GM19328 (cell line): ENCODE data around the gene CKS1B.

Experiments
- ATAC-seq: cut with Tn5 transposase; IDR thresholded peaks from one replicate; pipeline ENCODE4 v1.9.1; 2021; ENCODE audit warnings: mild to moderate bottlenecking, moderate library complexity; ENCODE audit not compliant: unreplicated experiment

CKS1B gene

DNA sequence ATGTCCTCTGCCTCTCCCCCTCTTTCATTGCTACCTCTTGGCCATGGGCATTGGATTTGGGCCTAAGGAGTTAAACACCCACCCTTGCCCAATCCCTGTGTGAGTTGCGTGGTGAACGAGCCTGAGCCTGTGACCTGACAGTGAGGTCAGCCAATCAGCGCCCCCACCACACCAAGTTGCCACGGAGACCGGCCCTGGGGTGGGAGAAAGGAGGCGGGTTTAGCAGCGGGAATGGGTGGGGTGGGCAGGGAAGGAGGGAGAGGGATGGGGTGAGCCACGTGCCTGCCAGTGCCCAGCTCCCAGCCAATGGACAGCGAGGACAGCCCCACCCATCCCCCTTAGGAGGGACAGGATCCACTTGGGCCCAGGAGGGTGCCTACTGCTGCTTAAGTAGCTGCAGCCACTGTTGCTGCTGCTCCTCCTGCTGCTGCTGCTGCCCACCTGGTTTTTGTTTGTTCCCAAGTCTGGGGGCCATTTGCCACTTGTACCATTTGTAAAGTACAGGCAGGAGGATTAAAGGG is 37.6 kb downstream of the CKS1B start:
- ATAC-seq, result no peak

DNA sequence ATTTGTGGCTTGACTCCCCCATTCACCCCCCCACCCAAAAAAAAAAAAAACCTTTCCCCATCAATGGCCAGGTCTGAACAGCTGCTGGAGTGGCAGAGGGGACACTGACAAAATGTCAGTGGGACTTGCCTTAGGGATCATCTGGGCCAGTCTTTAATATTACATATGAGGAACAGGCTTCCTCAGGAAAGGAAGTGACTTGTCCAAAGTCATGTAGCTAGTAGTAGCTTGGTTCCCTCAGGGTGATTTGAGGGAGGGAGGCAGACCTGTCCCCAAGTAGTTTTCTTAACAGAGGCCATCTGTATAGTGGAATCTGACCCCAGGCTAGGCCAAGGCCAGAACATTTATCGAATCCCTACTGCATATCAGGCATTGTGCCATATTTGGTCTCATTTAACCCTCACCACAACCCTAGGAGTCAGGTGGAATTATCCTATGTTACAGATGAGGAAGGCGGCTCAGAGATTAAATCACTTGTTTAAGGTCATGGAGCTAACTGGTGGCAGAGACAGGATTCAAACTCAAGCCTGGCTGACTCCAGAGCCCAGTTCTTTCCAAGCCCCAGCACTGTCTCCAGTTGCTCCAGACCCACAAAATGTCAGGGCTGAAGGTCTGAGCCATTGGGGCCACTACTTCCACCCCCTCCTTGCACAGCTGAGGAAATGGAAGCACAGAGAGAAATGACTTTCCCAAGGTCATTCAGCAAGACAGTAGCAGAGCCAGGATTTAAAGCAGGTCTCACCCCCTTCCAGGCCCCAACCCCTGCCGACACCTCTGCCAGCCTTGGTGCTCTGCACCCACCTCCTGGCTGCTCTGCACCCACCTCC is 38.5 kb downstream of the CKS1B start:
- no peak for ATAC-seq

DNA sequence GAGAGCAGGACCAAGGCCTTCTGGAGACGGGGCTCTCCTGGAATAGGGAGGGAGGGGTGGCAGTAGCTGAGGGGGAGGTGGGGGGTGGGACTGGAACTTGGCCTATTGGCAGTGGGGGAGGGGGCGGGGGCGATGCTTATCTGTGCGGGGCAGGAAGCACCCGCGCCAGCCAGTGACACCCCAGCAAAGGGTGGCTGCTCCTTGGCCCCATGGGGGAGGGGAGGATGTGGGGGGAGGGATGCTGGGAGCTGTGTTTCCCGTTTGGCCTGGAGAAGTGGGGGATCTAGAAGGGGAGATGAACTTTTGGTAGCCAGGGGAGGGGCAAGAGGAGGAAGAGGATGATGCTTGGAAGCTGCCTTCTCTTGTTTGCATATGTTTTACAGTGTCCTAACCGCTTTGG is 39.2 kb downstream of the CKS1B start:
- no peak for ATAC-seq

DNA sequence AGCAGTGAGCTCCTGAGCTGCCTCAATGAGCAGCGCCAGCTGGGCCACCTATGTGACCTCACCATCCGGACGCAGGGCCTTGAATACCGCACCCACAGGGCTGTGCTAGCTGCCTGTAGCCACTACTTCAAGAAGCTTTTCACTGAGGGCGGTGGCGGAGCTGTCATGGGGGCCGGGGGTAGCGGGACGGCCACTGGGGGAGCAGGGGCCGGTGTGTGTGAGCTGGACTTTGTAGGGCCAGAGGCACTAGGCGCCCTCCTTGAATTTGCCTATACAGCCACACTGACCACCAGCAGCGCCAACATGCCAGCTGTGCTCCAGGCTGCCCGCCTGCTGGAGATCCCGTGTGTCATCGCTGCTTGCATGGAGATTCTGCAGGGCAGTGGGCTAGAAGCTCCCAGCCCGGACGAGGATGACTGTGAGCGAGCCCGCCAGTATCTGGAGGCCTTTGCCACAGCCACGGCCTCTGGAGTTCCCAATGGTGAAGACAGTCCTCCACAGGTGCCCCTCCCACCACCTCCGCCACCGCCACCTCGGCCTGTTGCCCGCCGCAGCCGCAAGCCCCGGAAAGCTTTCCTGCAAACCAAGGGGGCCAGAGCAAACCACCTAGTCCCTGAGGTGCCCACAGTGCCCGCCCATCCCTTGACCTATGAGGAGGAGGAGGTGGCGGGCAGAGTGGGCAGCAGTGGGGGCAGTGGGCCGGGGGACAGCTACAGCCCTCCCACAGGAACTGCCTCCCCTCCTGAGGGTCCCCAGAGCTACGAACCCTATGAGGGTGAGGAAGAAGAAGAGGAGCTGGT is 40.4 kb downstream of the CKS1B start:
- ATAC-seq, result no peak

DNA sequence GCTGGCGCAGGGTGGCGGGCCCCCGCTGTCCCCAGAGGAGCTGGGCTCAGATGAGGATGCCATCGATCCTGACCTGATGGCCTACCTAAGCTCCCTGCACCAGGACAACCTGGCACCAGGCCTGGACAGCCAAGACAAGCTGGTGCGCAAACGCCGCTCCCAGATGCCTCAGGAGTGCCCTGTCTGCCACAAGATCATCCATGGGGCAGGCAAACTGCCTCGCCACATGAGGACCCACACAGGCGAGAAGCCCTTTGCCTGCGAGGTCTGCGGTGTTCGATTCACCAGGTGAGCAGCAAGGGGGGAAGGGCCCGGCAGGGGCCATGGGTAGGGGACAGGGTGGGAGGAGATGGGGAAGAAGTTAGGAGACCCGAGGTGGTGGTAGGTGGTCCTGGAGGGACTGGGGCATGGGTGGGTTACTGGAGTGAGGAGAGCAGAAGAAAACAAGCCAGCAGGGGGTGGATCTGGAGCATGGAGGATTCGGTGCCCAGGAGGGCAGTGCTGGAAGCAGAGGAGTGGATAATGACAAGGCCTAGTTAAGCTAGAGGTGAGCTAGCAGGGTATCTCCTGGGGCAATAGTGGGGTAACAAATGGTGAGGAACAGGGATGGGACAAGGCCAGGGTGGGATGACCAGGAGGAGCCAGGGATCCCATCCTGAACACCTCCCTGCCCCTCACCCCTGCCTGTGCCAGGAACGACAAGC is 41.2 kb downstream of the CKS1B start:
- no peak for ATAC-seq

DNA sequence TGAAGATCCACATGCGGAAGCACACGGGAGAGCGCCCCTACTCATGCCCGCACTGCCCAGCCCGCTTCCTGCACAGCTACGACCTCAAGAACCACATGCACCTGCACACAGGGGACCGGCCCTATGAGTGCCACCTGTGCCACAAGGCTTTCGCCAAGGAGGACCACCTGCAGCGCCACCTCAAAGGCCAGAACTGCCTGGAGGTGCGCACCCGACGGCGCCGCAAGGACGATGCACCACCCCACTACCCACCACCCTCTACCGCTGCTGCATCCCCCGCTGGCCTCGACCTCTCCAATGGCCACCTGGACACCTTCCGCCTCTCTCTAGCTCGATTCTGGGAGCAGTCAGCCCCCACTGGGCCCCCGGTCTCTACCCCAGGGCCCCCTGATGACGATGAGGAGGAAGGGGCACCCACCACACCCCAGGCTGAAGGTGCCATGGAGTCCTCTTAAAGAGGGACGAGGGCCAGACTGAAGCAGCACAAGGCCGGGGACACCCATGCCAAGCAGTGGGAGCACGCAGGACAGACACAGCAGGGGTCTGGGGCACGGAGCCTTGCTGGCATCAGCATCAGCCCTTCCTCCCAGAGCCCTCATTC is 41.9 kb downstream of the CKS1B start:
- ATAC-seq, result no peak

DNA sequence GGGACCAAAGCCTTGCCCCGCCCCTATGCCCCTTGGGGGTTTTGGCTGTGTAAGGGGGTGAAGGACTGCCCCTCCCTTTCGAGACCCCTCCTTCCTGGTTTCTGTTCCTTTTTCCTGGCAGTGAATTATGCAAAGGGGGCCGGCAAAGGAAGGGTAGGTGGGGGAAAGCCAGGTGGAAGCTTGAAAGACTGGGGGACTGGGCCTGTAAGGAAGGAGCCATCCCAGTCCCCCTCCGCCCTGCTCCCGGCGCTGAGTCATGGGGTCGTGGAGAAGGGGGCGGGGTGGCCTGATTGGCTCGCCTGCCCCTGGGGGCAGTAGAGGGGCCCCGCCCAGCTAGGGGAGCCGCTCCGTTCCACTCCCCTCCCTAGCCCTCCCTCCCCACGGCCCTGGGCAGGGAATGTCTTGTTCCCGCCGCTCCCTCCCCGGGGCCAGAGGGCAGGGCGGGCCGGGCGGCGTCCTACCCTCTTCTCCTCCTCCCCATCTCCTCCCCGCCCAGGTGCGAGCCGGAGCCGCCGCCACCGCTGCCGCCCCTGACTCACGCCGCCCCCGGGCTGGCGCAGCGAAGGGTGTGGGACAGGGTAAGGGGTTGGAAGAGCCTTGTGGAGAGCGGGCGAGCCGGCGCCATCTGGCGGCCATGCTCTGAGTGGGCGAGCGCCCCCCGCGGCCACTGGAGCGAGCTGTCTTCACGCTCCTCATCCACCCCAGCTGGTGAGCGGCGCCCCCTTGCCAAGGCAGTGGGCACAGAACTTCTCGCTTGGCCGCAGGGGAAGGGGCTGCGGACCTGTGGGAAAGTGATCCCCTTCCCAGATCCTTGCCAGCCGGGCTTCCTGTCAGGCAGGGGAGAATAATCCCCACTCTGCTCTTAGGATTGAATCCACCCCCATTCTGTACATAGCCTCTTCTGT is 42.8 kb downstream of the CKS1B start:
- ATAC-seq, result peak; percentile 84

DNA sequence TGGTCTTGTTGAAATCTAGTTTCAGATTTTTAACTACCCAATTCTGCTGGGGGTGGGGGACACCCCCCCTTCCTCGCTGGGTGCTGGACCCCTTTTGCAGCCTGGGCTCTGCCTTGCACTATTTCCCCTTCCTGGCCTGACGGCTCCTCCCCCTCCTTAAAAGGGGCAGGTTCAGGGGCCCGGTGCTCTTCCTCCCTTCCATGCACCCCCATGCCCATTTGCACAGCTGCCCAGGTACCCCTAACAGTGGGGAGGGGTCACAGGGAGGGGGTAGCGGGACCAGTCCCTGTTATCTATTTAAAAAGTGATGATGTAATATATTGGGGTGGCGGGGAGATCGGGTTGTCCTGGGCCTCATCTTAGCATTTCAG is 43.5 kb downstream of the CKS1B start:
- ATAC-seq, result no peak

DNA sequence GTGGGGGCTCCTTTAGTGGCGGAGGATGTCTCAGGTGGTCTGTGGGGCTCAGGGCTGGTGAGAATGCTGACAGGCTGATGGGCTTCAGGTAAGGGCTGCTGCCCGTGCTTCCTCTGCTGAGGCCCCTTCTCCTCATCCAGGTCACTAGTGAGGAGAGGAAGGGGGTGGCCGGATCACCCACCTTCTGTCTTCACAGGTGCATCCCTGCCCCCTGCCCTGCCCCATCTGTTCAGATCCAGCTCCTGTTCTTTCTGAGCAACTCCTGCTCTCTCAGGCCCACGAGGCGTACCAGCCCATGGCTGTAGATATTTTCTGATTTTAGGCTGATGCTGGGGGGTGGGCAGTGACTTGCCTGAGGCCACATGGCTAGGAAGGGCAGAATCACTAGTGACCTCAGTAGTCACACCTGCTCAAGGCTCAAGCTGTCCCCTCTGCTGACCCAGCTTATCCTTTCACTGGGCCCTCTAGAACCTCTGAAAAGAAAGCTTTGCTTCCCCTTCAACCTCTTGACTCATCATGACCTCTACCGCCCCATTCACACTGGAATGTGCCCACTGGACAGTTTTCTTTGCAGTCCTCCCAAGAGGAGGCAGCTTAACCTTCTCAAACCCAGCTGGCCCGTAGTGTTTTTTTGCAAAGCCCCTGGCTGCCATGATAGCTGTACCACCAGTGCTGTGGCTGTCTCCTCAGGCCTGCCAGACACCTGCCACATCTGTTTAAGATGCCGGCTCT is 44.3 kb downstream of the CKS1B start:
- no peak for ATAC-seq

DNA sequence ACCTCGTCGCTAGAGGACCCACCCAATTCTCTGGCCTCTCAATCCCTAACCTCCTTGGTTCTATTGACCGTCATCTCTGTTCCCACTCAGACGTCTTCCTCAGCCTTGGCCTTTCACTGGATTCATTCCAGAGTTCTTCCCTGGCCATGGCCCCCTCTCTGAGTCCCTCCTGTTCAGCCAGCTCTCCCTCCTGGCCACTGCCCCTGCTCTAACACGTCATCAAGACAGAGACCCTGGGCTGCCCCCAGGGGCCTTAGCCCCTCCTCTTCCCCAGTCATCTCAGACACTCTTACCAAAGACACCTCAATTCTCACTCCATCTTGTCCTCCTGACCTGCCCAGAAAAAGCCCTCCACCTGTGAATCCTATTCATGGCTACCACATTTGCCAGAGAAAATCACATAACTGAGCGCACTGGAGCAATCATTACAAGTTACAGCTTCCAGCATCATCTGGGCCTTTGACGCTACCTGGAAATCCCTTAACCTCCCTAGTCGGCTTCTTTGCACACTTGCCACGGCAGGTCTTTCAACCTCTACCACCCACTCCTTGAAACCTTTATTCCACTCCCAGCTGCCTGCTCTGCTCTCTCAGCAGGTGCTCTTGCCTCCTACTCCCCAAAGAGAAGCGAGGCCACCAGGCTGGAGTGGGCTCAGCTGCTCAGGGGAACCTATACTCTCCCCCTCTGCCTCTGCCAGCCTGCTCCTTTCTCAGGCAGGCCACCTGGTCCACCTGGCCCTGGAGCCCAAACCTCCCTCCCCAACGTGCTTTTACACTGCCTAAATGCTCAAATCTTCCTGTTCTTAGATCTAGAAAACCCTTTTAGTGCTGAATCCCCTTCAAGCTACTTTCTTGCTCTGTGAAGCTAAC is 45.1 kb downstream of the CKS1B start:
- no peak for ATAC-seq

DNA sequence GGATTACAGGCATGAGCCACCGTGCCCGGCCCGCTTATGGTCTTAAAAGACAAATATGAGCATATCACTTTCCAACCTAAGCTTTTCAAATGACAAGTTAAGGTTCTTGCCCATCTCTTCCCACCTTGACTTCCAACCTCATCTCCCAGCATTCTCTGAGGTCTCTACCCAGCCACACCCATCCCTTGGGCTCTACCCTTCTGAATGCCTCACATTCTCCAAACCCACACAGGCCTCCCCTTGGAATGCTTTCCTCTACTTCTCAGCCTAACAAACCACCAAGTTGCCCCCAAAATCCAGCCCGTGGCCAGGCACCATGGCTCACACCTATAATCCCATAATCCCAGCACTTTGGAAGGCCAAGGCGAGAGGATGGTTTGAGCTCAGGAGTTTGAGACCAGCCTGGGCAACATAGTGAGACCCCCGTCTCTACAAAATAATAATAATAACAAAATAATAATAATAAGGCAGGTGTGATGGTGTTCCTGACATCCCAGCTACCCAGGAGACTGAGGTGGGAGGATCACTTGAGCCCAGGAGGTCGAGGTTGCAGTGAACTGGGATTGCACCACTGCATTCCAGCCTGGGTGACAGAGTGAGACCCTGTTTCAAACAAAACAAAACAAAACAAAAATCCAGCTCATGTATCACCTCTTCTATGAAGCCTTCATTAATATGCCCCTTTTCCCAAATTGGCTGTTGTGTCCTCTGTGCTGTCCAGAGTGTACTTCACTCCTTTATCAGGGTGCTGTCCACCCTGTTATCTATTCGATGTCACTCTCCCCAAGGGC is 47.9 kb downstream of the CKS1B start:
- no peak for ATAC-seq

DNA sequence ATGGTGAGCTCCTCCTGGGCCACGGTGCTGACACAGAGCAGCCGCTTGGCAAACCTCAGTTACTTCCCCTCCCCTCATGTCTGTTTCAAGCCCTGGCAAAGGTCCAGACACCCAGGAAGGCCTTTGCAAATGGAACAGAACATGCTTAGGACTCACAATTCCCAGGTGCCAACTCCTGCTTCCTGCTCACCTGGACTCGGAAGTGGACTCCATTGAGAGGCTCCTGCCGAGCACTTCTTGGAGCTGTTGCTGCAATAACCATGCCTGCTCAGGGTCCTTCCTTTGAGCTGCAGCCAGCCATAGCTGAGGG is 48.4 kb downstream of the CKS1B start:
- ATAC-seq, result no peak

DNA sequence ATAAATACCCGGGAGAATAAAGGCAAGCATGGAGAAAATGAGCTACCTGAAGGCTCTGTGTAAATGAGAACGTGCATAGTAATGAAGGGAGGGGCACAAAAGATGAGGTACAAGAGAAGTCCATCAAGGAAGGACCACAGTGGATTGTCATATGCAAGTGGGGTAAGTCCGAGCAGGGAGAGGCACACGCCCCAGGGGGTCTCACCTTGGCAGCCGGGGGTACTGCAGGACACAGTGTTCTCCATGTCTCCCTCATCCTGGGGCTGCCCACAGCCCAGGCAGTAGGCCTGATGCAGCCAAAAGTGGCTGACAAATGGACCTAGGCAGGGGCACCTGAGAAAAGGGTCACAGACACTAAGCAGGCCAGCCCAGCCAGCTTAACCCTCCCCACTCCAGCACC is 49.1 kb downstream of the CKS1B start:
- ATAC-seq, result no peak

DNA sequence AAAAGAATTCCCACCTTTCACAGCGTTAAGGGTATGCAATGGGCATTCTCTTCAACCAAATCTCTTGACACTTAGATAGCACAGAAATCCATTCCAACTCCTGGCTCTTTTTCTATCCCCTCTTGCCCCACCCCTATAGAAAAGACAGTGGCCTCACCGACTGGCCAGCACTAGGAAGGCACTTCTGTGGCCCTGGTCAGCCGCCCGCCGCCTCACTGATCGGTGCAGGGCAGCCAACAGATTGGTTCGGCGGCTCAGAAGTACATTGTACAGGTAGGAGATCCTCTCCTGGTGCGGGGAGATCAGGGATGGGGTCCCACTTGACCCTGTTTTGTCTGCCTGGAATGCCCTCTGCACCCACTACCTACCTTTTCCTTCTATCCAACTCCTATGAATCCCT is 49.8 kb downstream of the CKS1B start:
- no peak for ATAC-seq

DNA sequence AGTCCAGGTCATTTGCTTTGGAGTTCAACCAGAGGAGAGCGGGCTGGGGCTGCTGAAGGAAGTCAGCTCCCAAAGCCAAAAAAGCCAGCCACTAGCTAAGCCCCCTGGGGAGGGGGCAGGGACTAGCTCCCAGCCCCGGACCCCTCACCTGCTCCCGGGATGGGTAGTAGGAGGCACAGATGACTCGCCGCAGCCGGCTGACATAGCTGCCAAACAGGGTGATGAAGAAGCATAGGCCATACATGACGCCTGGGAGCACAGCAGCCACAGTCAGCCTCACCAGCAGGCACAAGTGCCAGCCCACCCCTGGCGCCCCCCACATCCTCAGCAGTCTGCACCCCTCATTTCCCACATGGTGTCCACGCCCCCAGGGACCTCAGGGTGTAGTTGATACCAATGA is 51.7 kb downstream of the CKS1B start:
- no peak for ATAC-seq

DNA sequence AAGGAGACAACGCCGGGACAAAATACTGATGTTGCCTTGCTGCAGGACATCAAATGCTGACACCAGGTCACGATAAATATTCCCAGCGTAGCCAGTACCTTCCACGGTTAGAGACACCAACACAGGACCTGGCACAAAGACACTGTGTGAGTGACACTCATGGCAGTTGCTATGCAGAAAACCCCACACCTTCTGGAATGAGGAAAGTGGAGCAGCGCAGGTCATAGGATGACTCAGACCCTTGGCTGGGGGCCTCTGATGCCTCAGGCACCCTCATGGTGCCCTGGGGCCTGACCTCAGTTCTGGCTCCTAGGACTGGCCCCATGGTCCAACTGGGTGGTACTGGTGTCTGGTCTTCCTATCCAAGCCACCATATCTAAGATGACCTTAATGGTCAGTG is 52.1 kb downstream of the CKS1B start:
- ATAC-seq, result no peak
